PC-9 (cell line): ENCODE data around the gene SLIT1.

Source experiments
- EZH2 ChIP-seq: fragments of 200-600 bp; sonication (generic); IDR thresholded peaks from 2 replicates; pipeline ENCODE4 v1.8.0; 2017; ENCODE audit warnings: antibody characterized with exemption, low read depth
- TF ChIP-seq, protein P1 (sequence below): fragments of 200-600 bp; sonication (generic); conservative IDR thresholded peaks from 2 replicates; pipeline ENCODE4 v1.6.1; 2017; ENCODE audit warnings: mixed run types, antibody characterized with exemption, mild to moderate bottlenecking, moderate library complexity

DNA sequence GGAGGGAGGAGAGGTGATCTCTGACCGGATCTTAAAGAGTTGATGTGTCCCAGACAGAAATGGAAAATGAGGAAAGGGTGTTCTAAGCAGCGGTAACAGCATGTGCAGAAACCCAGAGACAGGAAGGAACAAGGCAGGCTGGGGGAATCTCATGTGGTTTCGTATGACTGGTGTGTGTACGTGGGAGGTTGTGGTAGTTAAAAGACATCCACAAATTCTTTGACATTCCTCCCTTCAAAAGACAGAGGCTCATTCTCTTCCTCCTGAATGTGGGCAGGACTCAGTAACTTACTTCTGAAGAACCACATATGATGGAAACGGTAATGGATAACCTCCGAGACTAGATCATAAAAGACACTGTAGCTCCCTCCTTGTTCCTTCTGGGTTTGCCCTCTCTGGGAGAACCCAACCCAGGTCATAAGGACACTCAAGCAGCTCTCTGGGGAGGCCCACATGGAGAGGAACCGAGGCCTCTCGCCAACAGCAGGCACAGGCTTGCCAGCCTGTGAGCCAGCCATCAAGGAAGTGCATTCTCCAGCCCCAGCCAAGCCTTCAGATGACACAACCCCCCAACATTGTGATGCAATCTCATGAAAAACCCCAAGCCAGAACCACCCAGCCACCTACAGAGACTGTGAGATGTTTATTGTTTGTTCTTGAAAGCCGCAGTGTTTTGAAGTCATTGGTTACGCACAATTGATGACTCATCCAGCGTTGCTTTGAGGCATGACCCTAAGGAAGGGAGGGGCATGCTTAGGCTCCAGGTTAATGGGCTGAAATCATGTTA lies 116.0 kb downstream of the SLIT1 start:
- TF ChIP-seq, protein P1, sequence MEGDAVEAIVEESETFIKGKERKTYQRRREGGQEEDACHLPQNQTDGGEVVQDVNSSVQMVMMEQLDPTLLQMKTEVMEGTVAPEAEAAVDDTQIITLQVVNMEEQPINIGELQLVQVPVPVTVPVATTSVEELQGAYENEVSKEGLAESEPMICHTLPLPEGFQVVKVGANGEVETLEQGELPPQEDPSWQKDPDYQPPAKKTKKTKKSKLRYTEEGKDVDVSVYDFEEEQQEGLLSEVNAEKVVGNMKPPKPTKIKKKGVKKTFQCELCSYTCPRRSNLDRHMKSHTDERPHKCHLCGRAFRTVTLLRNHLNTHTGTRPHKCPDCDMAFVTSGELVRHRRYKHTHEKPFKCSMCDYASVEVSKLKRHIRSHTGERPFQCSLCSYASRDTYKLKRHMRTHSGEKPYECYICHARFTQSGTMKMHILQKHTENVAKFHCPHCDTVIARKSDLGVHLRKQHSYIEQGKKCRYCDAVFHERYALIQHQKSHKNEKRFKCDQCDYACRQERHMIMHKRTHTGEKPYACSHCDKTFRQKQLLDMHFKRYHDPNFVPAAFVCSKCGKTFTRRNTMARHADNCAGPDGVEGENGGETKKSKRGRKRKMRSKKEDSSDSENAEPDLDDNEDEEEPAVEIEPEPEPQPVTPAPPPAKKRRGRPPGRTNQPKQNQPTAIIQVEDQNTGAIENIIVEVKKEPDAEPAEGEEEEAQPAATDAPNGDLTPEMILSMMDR: no peak
- TF ChIP-seq EZH2: no peak
